Testis (tissue), 3 donors: ENCODE data around the gene ATP1B2. TPM values are rescaled to one million over a fixed set of nuclear protein-coding genes. Genes with fewer than 3 reads are reported as not detected.

Experiments used
- DNase-seq: peaks from one replicate; pipeline ENCODE4 v3.0.0-alpha.2; 2019
- H3K27ac ChIP-seq, 2 donors: fragments of 200-600 bp; sonication (generic); one replicate each; pipeline ENCODE4 v1.5.1; 2019
- H3K27me3 ChIP-seq: fragments of 200-600 bp; sonication (generic); one replicate; pipeline ENCODE4 v1.5.1; 2019
- H3K36me3 ChIP-seq: fragments of 200-600 bp; sonication (generic); one replicate; pipeline ENCODE4 v1.5.1; 2017; ENCODE audit warnings: low read depth; ENCODE audit errors: missing control alignments
- H3K4me1 ChIP-seq: fragments of 200-600 bp; sonication (generic); one replicate; pipeline ENCODE4 v1.5.1; 2019
- H3K4me3 ChIP-seq, 2 donors: fragments of 200-600 bp; sonication (generic); one replicate each; pipeline ENCODE4 v1.5.1; 2017 to 2019
- H3K9me3 ChIP-seq: fragments of 200-600 bp; sonication (generic); one replicate; pipeline ENCODE4 v1.5.1; 2017
- POLR2A ChIP-seq: fragments of 450-650 bp; IDR thresholded peaks from one replicate; pipeline ENCODE4 v1.6.1; 2017; ENCODE audit warnings: antibody characterized with exemption, mild to moderate bottlenecking, moderate library complexity
- WGBS, 2 donors: methylation state at CpG; one replicate each; pipeline ENCODE4 v1.1.5; 2018; 5-methylcytosine and 5-hydroxymethylcytosine counted together
- intact Hi-C: fragments of 100-400 bp; cut with DNase I; formaldehyde crosslinking; loops from one replicate; pipeline ENCODE4 v1.15.1; 2023; ENCODE audit warnings: low total_unique reads
- polyA plus RNA-seq: library from polyadenylated mRNA; stranded (reverse); fragments of 350-450 nt; fragmentation: Illumina TruSeq; extraction: RNeasy Lipid Tissue Mini Kit (QIAGEN cat#74804); gene quantifications from one replicate; pipeline ENCODE4 v1.2.3, GENCODE V29; 2014; ENCODE audit warnings: low read depth, low replicate concordance; ENCODE audit not compliant: insufficient read depth
- total RNA-seq, 2 donors: library from RNA; depleted of rRNA; stranded (reverse); fragments of >200 nt; gene quantifications; one replicate each; pipeline ENCODE4 v1.2.3, GENCODE V29; 2016
- TF ChIP-seq, protein P1 (sequence below), 3 experiments: fragments of 450-650 bp in 2 of 3; fragments of 200-600 bp in 1 of 3; sonication (generic) in 1 of 3; IDR thresholded peaks; one replicate each; pipeline ENCODE4 v1.5.1; 2016 to 2019; ENCODE audit warnings: antibody characterized with exemption in 3 of 3, mild to moderate bottlenecking in 2 of 3, moderate library complexity in 1 of 3

ATP1B2 gene
- total and polyA plus RNA-seq, 3 donors from 2014 or later = 6.1 to 11.6 (median 10.1) TPM

- TF ChIP-seq, protein P1, sequence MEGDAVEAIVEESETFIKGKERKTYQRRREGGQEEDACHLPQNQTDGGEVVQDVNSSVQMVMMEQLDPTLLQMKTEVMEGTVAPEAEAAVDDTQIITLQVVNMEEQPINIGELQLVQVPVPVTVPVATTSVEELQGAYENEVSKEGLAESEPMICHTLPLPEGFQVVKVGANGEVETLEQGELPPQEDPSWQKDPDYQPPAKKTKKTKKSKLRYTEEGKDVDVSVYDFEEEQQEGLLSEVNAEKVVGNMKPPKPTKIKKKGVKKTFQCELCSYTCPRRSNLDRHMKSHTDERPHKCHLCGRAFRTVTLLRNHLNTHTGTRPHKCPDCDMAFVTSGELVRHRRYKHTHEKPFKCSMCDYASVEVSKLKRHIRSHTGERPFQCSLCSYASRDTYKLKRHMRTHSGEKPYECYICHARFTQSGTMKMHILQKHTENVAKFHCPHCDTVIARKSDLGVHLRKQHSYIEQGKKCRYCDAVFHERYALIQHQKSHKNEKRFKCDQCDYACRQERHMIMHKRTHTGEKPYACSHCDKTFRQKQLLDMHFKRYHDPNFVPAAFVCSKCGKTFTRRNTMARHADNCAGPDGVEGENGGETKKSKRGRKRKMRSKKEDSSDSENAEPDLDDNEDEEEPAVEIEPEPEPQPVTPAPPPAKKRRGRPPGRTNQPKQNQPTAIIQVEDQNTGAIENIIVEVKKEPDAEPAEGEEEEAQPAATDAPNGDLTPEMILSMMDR (IDR thresholded peaks at IDR 0.05) = no peak
- no peak for TF ChIP-seq POLR2A
- no peaks in the 10 kb centered on the region for H3K9me3 ChIP-seq
- H3K4me1 ChIP-seq = peaks cover 23% of the 10 kb centered on the region
- no peak for DNase-seq
- H3K27me3 ChIP-seq = no peaks in the 10 kb centered on the region
- intact Hi-C loops = no loop called here
- H3K36me3 ChIP-seq = no peaks in the 10 kb centered on the region
- WGBS, 2 donors = 79 to 84% methylated on average over 1 of the region's 1 CpG
- H3K27ac ChIP-seq = no peak overlapping the region
- H3K4me3 ChIP-seq = no peak overlapping the region
These were observed 38.5 kb upstream of the ATP1B2 start for GRCh38 chr17:7612294-7612640.

DNA sequence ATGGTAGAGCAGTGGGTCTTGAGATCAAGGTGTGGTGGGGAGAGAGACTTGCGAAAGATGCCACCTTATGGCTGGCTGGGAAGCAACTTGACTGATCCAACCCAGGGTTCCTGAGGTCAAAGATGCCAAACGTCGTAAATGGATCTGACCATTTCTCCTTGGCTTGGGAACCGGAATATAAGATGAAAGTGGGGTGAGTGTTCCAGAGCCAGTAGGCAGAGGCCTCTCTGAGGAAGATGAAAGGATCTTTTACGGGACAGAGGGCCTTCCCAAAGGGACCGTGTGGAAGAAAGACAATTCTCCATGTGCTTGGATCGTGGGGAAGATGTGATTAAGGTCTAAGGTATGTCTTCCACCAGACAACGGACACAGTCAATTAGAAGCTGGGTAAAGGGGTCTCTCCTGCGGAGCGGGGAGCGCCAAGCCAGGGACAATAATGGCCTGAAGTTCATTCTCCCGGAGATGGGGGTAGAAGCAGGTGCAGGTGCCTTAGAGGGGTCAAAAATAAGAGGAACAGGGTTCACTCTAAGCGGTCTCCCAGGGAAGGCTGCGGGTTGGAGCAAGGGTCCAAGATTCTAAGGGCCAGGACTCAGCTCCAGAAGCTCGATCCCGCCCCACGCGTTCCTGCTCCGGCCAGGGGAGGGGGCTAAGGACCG, 36.8 kb upstream of the ATP1B2 start:
- DNase-seq = no peak
- TF ChIP-seq, protein P1 (IDR thresholded peaks at IDR 0.05) = no peak
- TF ChIP-seq POLR2A = no peak
- WGBS, 2 donors = 3 to 5% methylated on average over 19 to 20 of the region's 20 CpGs
- Histone ChIP-seq H3K27ac (peak overlapping the region; percentile 81 to 96), H3K4me3 (peak overlapping the region; percentile 85 to 87), H3K9me3 (no peaks in the 10 kb centered on the region), H3K27me3 (no peaks in the 10 kb centered on the region), H3K4me1 (peaks cover 23% of the 10 kb centered on the region), H3K36me3 (no peaks in the 10 kb centered on the region)
- intact Hi-C loops = no loop called here

- WGBS, 2 donors = 1% methylated on average over 33 to 42 of the region's 93 CpGs
- intact Hi-C loops = no loop called here
- peak; percentile 100 for DNase-seq
These were observed 36.1 kb upstream of the ATP1B2 start, which contains the start of gene FXR2 for GRCh38 chr17:7614425-7615264. Gene FXR2 (minus strand): TSS chr17:7614897. CDS start chr17:7614532, 365 bp downstream.

DNA sequence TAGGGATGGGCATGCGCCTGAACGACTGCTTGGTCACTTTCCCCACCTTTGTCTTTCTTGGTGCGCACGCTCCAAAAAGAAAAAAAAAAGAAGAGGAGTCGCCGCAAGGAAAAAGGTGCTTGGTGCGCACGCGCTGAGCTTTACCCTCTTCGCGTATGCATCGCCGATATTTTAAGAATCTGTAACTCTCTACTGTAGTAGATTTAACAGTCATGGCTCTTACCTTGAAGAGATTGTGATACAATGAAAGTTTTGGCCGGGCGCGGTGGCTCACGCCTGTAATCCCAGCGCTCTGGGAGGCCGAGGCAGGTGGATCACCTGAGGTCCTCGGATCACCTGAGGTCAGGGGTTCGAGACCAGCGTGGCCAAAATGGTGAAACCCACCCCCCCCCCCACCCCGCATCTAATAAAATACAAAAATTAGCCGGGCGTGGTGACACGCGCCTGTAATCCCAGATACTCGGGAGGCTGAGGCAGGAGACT, 35.4 kb upstream of the ATP1B2 start:
- intact Hi-C loops = no loop called here
- TF ChIP-seq, protein P1 (IDR thresholded peaks at IDR 0.05) = no peak
- TF ChIP-seq POLR2A = no peak
- Histone ChIP-seq H3K9me3 (no peaks in the 10 kb centered on the region), H3K36me3 (no peaks in the 10 kb centered on the region), H3K27ac (peak overlapping the region; percentile 81 to 96), H3K4me1 (peaks cover 23% of the 10 kb centered on the region), H3K4me3 (peak overlapping the region; percentile 85 to 87), H3K27me3 (no peaks in the 10 kb centered on the region)
- 3% methylated on average over 25 to 28 of the region's 28 CpGs for WGBS, 2 donors
- no peak for DNase-seq

More at GRCh38 chr17:7614425-7615264, 36.1 kb upstream of the ATP1B2 start, which contains the start of gene FXR2:
- H3K36me3 ChIP-seq = no peaks in the 10 kb centered on the region
- H3K4me1 ChIP-seq = peaks cover 23% of the 10 kb centered on the region
- TF ChIP-seq, protein P1 (IDR thresholded peaks at IDR 0.05) = peak; percentile 38 to 70 (median 61)
- TF ChIP-seq POLR2A = peak; percentile 36
- H3K4me3 ChIP-seq = peak within 1 kb of the TSS; percentile 85 to 87
- no peaks in the 10 kb centered on the region for H3K27me3 ChIP-seq
- no peaks in the 10 kb centered on the region for H3K9me3 ChIP-seq
- peak within 1 kb of the TSS; percentile 81 to 96 for H3K27ac ChIP-seq
